ENCODE data around the gene ZBTB11. TPM values are rescaled to one million over a fixed set of nuclear protein-coding genes. Genes with fewer than 3 reads are reported as not detected.

ZBTB11 gene
- total and polyA plus RNA-seq, 2 experiments from 2014 or later: 8.7 to 21.4 TPM

- Histone ChIP-seq H3K9me3 (ENCODE audit: low read depth) (no peaks in the 10 kb centered on the region), H3K9ac (no peak overlapping the region), H3K4me2 (ENCODE audit: unreplicated experiment) (no peak overlapping the region), H3K4me1 (ENCODE audit: insufficient read depth) (peaks cover 7% of the 10 kb centered on the region), H2AFZ (no peak overlapping the region), H3F3A (ENCODE audit: insufficient read depth) (peaks cover 13% of the 10 kb centered on the region), H3K4me3 (no peak overlapping the region), H3K9me2 (ENCODE audit: insufficient read depth) (no peaks in the 10 kb centered on the region), H3K27me3 (replicated peaks; ENCODE audit: insufficient read depth) (no peaks in the 10 kb centered on the region), H3K36me3 (ENCODE audit: low read depth) (peaks cover 19% of the 10 kb centered on the region), H3K79me2 (ENCODE audit: insufficient read depth) (peaks cover 80% of the 10 kb centered on the region), H3K27ac (no peak overlapping the region), H4K20me1 (ENCODE audit: insufficient read depth) (no peaks in the 10 kb centered on the region)
- in situ Hi-C loops (cut with MboI): no loop called here
- DNase-seq: no peak
- WGBS, 2 experiments (ENCODE audit: low coverage in 1 of 2, low lambda C conversion rate in 2 of 2, missing lambda C conversion rate in 2 of 2): 89 to 92% methylated on average over 5 of the region's 5 CpGs
- no peak for TF ChIP-seq EZH2 (IDR thresholded peaks at IDR 0.05; ENCODE audit: insufficient read depth, poor library complexity, severe bottlenecking)
- no peak for TF ChIP-seq EZH2phosphoT487 (IDR thresholded peaks at IDR 0.05; ENCODE audit: insufficient read depth, low read depth)
These were observed 5.9 kb downstream of the ZBTB11 start for GRCh38 chr3:101671014-101671413.

GRCh38 chr3:101667844-101668243 lies 9.1 kb downstream of the ZBTB11 start:
- Histone ChIP-seq H2AFZ (no peak overlapping the region), H3K4me1 (ENCODE audit: insufficient read depth) (no peaks in the 10 kb centered on the region), H3F3A (ENCODE audit: insufficient read depth) (no peaks in the 10 kb centered on the region), H3K79me2 (ENCODE audit: insufficient read depth) (peaks cover 49% of the 10 kb centered on the region), H3K9ac (no peak overlapping the region), H3K4me3 (no peak overlapping the region), H3K36me3 (ENCODE audit: low read depth) (peaks cover 47% of the 10 kb centered on the region), H3K27ac (no peak overlapping the region), H3K4me2 (ENCODE audit: unreplicated experiment) (no peak overlapping the region), H3K9me2 (ENCODE audit: insufficient read depth) (no peaks in the 10 kb centered on the region), H3K27me3 (replicated peaks; ENCODE audit: insufficient read depth) (no peaks in the 10 kb centered on the region), H3K9me3 (ENCODE audit: low read depth) (no peaks in the 10 kb centered on the region), H4K20me1 (ENCODE audit: insufficient read depth) (no peaks in the 10 kb centered on the region)
- in situ Hi-C loops (cut with MboI): no loop called here
- WGBS, 2 experiments (ENCODE audit: low coverage in 1 of 2, low lambda C conversion rate in 2 of 2, missing lambda C conversion rate in 2 of 2): 90 to 96% methylated on average over 1 of the region's 1 CpG
- TF ChIP-seq EZH2 (IDR thresholded peaks at IDR 0.05; ENCODE audit: insufficient read depth, poor library complexity, severe bottlenecking): no peak
- no peak for TF ChIP-seq EZH2phosphoT487 (IDR thresholded peaks at IDR 0.05; ENCODE audit: insufficient read depth, low read depth)
- DNase-seq: no peak

- peaks cover 47% of the 10 kb centered on the region for H3K36me3 ChIP-seq (ENCODE audit: low read depth)
- no peak overlapping the region for H3K4me2 ChIP-seq (ENCODE audit: unreplicated experiment)
- H2AFZ ChIP-seq: no peak overlapping the region
- H3K9me2 ChIP-seq (ENCODE audit: insufficient read depth): no peaks in the 10 kb centered on the region
- H3K4me1 ChIP-seq (ENCODE audit: insufficient read depth): no peaks in the 10 kb centered on the region
- no peak for DNase-seq
- no peaks in the 10 kb centered on the region for H3K9me3 ChIP-seq (ENCODE audit: low read depth)
- no peak overlapping the region for H3K9ac ChIP-seq
- no peaks in the 10 kb centered on the region for H3K27me3 ChIP-seq (replicated peaks; ENCODE audit: insufficient read depth)
- WGBS, 2 experiments (ENCODE audit: low coverage in 1 of 2, low lambda C conversion rate in 2 of 2, missing lambda C conversion rate in 2 of 2): 93 to 94% methylated on average over 6 of the region's 6 CpGs
- no peaks in the 10 kb centered on the region for H3F3A ChIP-seq (ENCODE audit: insufficient read depth)
- no peak for TF ChIP-seq EZH2 (IDR thresholded peaks at IDR 0.05; ENCODE audit: insufficient read depth, poor library complexity, severe bottlenecking)
- TF ChIP-seq EZH2phosphoT487 (IDR thresholded peaks at IDR 0.05; ENCODE audit: insufficient read depth, low read depth): no peak
- in situ Hi-C loops (cut with MboI): no loop called here
- no peak overlapping the region for H3K27ac ChIP-seq
- peaks cover 44% of the 10 kb centered on the region for H3K79me2 ChIP-seq (ENCODE audit: insufficient read depth)
- H4K20me1 ChIP-seq (ENCODE audit: insufficient read depth): no peaks in the 10 kb centered on the region
- no peak overlapping the region for H3K4me3 ChIP-seq
These were observed 9.6 kb downstream of the ZBTB11 start for GRCh38 chr3:101667331-101667730.

GRCh38 chr3:101665851-101666250 lies 11.1 kb downstream of the ZBTB11 start:
- no peak for TF ChIP-seq EZH2 (IDR thresholded peaks at IDR 0.05; ENCODE audit: insufficient read depth, poor library complexity, severe bottlenecking)
- TF ChIP-seq EZH2phosphoT487 (IDR thresholded peaks at IDR 0.05; ENCODE audit: insufficient read depth, low read depth): no peak
- Histone ChIP-seq H3K27ac (no peak overlapping the region), H2AFZ (no peak overlapping the region), H3K9me2 (ENCODE audit: insufficient read depth) (no peaks in the 10 kb centered on the region), H3K9ac (no peak overlapping the region), H3K79me2 (ENCODE audit: insufficient read depth) (peaks cover 29% of the 10 kb centered on the region), H3K4me2 (ENCODE audit: unreplicated experiment) (no peak overlapping the region), H3F3A (ENCODE audit: insufficient read depth) (no peaks in the 10 kb centered on the region), H3K4me3 (no peak overlapping the region), H3K4me1 (ENCODE audit: insufficient read depth) (no peaks in the 10 kb centered on the region), H3K9me3 (ENCODE audit: low read depth) (no peaks in the 10 kb centered on the region), H4K20me1 (ENCODE audit: insufficient read depth) (no peaks in the 10 kb centered on the region), H3K36me3 (ENCODE audit: low read depth) (peaks cover 48% of the 10 kb centered on the region), H3K27me3 (replicated peaks; ENCODE audit: insufficient read depth) (no peaks in the 10 kb centered on the region)
- no peak for DNase-seq
- in situ Hi-C loops (cut with MboI): no loop called here

GRCh38 chr3:101665357-101665756 lies 11.6 kb downstream of the ZBTB11 start:
- Histone ChIP-seq H3K27ac (no peak overlapping the region), H2AFZ (no peak overlapping the region), H3K27me3 (replicated peaks; ENCODE audit: insufficient read depth) (no peaks in the 10 kb centered on the region), H3K4me1 (ENCODE audit: insufficient read depth) (no peaks in the 10 kb centered on the region), H3K9me2 (ENCODE audit: insufficient read depth) (no peaks in the 10 kb centered on the region), H3K9me3 (ENCODE audit: low read depth) (no peaks in the 10 kb centered on the region), H3F3A (ENCODE audit: insufficient read depth) (no peaks in the 10 kb centered on the region), H3K36me3 (ENCODE audit: low read depth) (peaks cover 43% of the 10 kb centered on the region), H3K79me2 (ENCODE audit: insufficient read depth) (peaks cover 24% of the 10 kb centered on the region), H3K9ac (no peak overlapping the region), H3K4me2 (ENCODE audit: unreplicated experiment) (no peak overlapping the region), H4K20me1 (ENCODE audit: insufficient read depth) (no peaks in the 10 kb centered on the region), H3K4me3 (no peak overlapping the region)
- no peak for DNase-seq
- no peak for TF ChIP-seq EZH2phosphoT487 (IDR thresholded peaks at IDR 0.05; ENCODE audit: insufficient read depth, low read depth)
- TF ChIP-seq EZH2 (IDR thresholded peaks at IDR 0.05; ENCODE audit: insufficient read depth, poor library complexity, severe bottlenecking): no peak
- 90% methylated on average over 4 of the region's 4 CpGs for WGBS, 2 experiments (ENCODE audit: low coverage in 1 of 2, low lambda C conversion rate in 2 of 2, missing lambda C conversion rate in 2 of 2)
- in situ Hi-C loops (cut with MboI): no loop called here
